Left lung (tissue), 10 donors: Measurements from ENCODE around the gene TMED5. TPM values are rescaled to one million over a fixed set of nuclear protein-coding genes. Genes with fewer than 3 reads are reported as not detected.

Experiments
- ATAC-seq: fragments of 200-7000 bp; cut with Tn5 transposase; one replicate; pipeline ENCODE4 v1.9.1; 2020; ENCODE audit warnings: moderate library complexity
- DNase-seq, 4 donors: peaks; one replicate each; pipeline ENCODE4 v3.0.0-alpha.2; 2013 to 2020
- H3K27ac ChIP-seq, 2 donors: fragments of 200-600 bp; sonication (generic) in 1 of 2; one replicate each; pipeline versions ENCODE4 v1.5.0 to v1.8.0; 2020 to 2021
- H3K27me3 ChIP-seq, 2 donors: fragments of 200-600 bp; sonication (generic) in 1 of 2; one replicate each; pipeline versions ENCODE4 v1.5.0 to v1.8.0; 2020 to 2021
- H3K36me3 ChIP-seq, 2 donors: fragments of 200-600 bp; sonication (generic) in 1 of 2; one replicate each; pipeline versions ENCODE4 v1.5.0 to v1.8.0; 2020 to 2021
- H3K4me1 ChIP-seq, 2 donors: fragments of 200-600 bp; one replicate each; pipeline ENCODE4 v1.8.0; 2021
- H3K4me3 ChIP-seq, 2 donors: fragments of 200-600 bp; sonication (generic) in 1 of 2; one replicate each; pipeline versions ENCODE4 v1.5.0 to v1.8.0; 2020 to 2021; ENCODE audit warnings: mild to moderate bottlenecking in 1 of 2
- H3K9me3 ChIP-seq, 2 donors: fragments of 200-600 bp; sonication (generic) in 1 of 2; one replicate each; pipeline versions ENCODE4 v1.5.0 to v1.8.0; 2020 to 2021
- CTCF ChIP-seq, 2 donors: fragments of 200-600 bp; sonication (generic) in 1 of 2; IDR thresholded peaks; one replicate each; pipeline versions ENCODE4 v1.5.0 to v1.8.0; 2021; ENCODE audit warnings: antibody characterized with exemption in 2 of 2
- intact Hi-C, 2 donors: fragments of 100-400 bp; cut with DNase I; formaldehyde crosslinking; loops; one replicate each; pipeline versions ENCODE4 v1.11.2 to v1.14.2; 2022
- polyA plus RNA-seq, 6 donors: library from polyadenylated mRNA; unstranded; fragments of 120-200 nt; gene quantifications; one replicate each; pipeline ENCODE4 v1.2.1, GENCODE V29; 2013; ENCODE audit not compliant: insufficient read length in 6 of 6
- total RNA-seq, 2 donors: library from RNA; stranded (reverse); fragmentation: NEBNext Ultra II Directional; extraction: Animal tissue kit (Norgen Biotek cat#: 25700); gene quantifications; one replicate each; pipeline ENCODE4 v1.2.1, GENCODE V29; 2021
- donor health status: DM: no; HTN: yes; CAD: no.
- donor health status: DM: no; HTN: no; CAD: no.

The TMED5 gene
- total and polyA plus RNA-seq, 8 donors, result 42.6 to 95.5 (median 52.6) TPM

GRCh38 chr1:93140106-93140505 lies 40.1 kb downstream of the TMED5 start:
- Histone ChIP-seq H3K36me3 (peaks cover 0 to 45% of the 10 kb centered on the region in 2 donors), H3K27me3 (no peaks in the 10 kb centered on the region), H3K9me3 (no peaks in the 10 kb centered on the region), H3K4me1 (no peaks in the 10 kb centered on the region), H3K4me3 (no peak overlapping the region), H3K27ac (no peak overlapping the region)
- intact Hi-C loops, result no loop called here
- no peak for DNase-seq
- no peak for TF ChIP-seq CTCF (IDR thresholded peaks at IDR 0.05)
- no peak for ATAC-seq

DNA sequence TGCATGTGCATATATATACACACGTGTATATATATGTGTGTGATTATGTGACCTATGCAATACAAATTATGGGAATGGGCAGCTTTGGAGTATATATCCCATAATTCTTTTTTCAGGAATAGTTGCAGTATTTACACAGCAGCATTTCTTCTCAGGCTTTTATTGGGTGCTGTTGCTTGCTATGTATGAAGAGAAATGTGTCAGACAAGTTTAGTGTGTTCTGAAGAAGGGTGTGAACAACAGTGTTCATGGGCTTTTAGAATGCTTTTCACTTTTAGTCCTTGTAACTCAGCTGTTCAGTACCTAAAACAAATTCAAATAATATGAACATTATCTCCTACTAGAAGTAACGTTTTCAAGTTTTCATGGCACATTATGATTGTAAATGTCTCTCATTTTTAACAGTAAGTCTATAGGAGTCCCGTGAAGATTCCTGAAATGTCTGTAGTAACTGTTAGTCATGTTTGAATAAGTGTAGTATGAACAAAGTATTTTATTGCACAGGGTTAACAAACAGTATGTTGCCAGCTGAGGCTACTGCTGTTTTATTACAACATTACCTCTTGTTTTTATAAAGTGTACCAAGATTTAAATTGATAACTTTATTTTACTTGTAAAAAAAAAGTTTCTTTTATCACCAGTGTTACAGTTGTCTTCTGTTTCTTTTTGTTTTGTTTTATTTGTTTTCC lies 42.5 kb downstream of the TMED5 start:
- H3K36me3 ChIP-seq, result peaks cover 0 to 63% of the 10 kb centered on the region in 2 donors
- intact Hi-C loops, result no loop called here
- ATAC-seq, result no peak

DNA sequence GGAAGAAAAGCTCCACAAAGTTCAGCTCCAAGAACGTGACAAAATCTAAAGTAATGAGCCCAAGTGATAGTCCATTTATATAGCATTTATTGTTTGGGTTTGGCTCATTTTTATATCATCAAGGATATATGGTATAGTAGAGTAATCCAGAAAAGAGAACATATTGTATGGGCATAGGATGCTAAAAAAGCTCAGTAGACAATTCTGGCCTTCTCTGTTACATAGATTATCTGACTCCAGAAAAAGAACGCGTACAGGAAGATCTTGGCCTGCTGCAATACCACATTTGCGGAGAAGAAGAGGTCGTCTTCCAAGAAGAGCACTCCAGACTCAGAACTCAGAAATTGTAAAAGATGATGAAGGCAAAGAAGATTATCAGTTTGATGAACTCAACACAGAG lies 43.8 kb downstream of the TMED5 start:
- TF ChIP-seq CTCF (IDR thresholded peaks at IDR 0.05), result no peak
- no peak for ATAC-seq
- DNase-seq, result no peak
- Histone ChIP-seq H3K27ac (no peak overlapping the region), H3K27me3 (no peaks in the 10 kb centered on the region), H3K36me3 (peaks cover 0 to 63% of the 10 kb centered on the region in 2 donors), H3K4me1 (no peaks in the 10 kb centered on the region), H3K9me3 (no peaks in the 10 kb centered on the region), H3K4me3 (no peak overlapping the region)
- intact Hi-C loops, result no loop called here

More for the DNA sequence above, 42.5 kb downstream of the TMED5 start:
- no peak overlapping the region for H3K4me3 ChIP-seq
- no peaks in the 10 kb centered on the region for H3K4me1 ChIP-seq
- no peaks in the 10 kb centered on the region for H3K9me3 ChIP-seq
- TF ChIP-seq CTCF (IDR thresholded peaks at IDR 0.05), result no peak
- no peak for DNase-seq
- no peak overlapping the region for H3K27ac ChIP-seq
- no peaks in the 10 kb centered on the region for H3K27me3 ChIP-seq

GRCh38 chr1:93132638-93133037 lies 47.6 kb downstream of the TMED5 start:
- no peak for DNase-seq
- ATAC-seq, result no peak
- TF ChIP-seq CTCF (IDR thresholded peaks at IDR 0.05), result no peak
- no peak overlapping the region for H3K4me3 ChIP-seq
- peaks cover 0 to 60% of the 10 kb centered on the region in 2 donors for H3K36me3 ChIP-seq
- no peaks in the 10 kb centered on the region for H3K4me1 ChIP-seq
- H3K27ac ChIP-seq, result no peak overlapping the region
- H3K9me3 ChIP-seq, result no peaks in the 10 kb centered on the region
- no peaks in the 10 kb centered on the region for H3K27me3 ChIP-seq
- intact Hi-C loops, result no loop called here

GRCh38 chr1:93129507-93130099 lies 50.6 kb downstream of the TMED5 start:
- DNase-seq, result no peak
- no peaks in the 10 kb centered on the region for H3K27me3 ChIP-seq
- no peak for TF ChIP-seq CTCF (IDR thresholded peaks at IDR 0.05)
- peaks cover 0 to 39% of the 10 kb centered on the region in 2 donors for H3K36me3 ChIP-seq
- H3K9me3 ChIP-seq, result no peaks in the 10 kb centered on the region
- H3K4me1 ChIP-seq, result no peaks in the 10 kb centered on the region
- intact Hi-C loops, result no loop called here
- H3K27ac ChIP-seq, result no peak overlapping the region
- H3K4me3 ChIP-seq, result no peak overlapping the region
- ATAC-seq, result no peak
